Left forelimb (tissue), 1 donor: ENCODE measurements around the gene PFAS.
"Not testable (repeated sequence)": the region's sequence is repeated elsewhere in the genome, so short reads cannot be mapped to it uniquely, and the experiment has no call there.

ENCODE experiments used
- DNase-seq: peaks from one replicate; pipeline ENCODE4 v3.0.0-alpha.2; 2018; ENCODE audit warnings: low spot score

PFAS gene

DNA sequence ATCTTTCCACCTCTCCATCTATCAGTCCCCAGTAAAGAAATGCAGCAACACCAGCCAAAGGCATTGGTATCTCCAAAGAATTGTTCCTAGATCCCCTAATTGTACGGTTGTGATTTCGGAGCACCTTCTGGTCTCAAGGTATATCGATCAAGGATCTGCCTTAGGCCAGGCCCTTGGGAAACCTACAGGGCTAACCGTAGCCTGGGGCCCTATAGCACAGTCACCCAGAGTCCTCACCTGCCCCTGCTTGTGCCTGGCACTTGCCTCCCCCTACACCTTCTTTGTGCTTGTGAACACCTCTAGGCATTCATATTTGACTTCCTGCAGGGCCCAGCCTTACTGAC is 21.9 kb upstream of the PFAS start:
- no peak for DNase-seq

DNA sequence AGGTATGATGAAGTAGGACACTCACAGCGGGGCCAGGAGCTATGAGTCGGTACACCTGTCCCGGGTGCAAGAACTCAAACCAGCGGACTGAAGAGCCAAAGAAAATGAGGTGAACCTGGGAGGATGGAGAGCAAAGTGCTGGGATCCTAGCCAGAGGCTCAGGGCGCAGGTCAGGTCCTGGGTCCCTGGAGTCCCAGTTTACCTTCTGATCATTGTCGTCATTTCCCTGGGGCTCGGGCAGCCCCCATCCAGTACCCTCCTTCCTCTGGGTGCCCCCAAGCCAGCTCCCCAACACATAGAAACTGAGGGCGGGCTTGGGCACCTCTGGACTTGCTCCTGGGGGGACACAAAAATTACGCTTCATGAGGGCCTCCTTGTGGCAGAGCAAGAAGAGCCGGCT is 17.4 kb upstream of the PFAS start:
- DNase-seq = no peak

DNA sequence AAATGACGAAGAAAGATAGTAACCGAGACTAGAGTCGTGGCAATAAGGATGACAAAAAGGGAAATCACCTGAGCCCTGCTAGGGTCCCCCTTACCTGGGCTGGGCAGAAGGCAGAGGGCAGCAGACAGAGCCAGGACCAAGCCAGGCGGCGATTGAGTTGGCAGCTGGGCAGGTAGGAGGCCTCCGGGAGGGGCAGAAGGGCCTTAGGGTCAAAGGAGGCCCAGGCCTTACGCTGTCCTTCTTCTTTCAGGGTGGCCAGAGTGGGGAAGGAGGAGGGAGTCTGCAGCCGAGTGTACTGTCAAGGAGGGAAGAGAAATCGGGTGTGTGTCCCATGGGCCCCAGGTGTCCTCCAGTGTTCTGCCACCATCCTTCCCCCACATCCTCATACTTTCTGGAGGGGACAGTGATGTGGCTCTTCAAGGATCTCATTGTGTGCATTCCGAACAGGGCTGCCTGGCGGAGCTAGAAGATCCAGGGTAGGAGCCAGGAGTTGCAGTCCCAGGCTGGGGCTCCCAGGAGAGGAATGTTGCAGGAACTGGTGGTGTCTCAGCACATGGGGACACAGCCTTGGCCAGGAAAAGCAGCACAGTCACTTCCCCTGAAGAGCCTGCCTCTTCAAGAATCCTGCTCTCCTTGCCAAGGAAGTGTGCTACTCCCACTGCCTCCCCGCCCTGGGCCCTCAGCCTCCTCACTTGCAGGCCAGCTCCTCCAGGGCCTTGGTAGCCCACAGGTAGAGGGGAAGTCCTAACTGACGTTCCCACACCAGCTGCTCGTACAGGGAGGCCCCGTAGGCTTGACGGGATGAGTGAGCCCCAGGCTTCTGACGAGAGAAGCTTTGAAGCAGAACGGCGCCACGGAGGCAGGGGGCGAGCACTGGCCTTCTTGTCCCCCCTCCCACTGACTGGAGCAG is 14.5 kb upstream of the PFAS start:
- DNase-seq = no peak

DNA sequence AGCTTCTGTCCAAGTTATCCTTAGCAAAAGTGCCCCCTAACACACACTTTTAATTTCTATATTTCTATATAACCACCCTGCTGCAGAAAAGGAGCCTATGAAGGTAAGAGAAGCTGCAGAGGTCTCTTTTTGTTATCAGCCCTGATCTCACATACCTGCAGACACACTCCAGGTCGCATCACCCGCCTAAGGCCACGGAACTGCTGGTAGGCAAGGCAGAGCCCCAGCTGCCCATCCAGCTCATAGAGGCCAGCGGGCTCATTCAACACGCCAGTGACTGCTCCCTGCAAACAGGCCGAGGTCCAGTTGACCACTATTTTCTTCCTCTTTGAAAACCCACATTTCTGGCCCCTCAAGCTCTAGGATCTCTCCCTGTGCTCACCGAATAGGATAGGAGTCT is 13.4 kb upstream of the PFAS start:
- no peak for DNase-seq

DNA sequence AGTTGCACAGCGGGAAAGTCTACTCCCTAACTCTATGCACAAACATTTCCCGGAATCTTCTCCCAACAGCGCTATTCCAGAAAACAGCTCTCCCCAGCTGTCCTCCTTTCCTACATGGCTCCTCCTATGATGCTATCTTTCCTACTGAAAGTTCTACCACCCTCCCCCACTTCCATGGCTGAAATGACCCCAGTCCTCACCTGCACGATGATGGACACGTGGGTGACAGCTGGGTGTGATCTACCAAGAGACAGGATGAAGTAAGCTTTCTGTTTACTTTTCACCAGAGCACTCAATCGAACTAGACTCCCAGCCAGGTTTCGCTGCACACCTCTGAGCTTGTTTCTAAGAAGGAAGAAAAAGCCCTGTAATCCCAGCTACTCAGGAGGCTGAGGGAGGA is 11.9 kb upstream of the PFAS start:
- no peak for DNase-seq

DNA sequence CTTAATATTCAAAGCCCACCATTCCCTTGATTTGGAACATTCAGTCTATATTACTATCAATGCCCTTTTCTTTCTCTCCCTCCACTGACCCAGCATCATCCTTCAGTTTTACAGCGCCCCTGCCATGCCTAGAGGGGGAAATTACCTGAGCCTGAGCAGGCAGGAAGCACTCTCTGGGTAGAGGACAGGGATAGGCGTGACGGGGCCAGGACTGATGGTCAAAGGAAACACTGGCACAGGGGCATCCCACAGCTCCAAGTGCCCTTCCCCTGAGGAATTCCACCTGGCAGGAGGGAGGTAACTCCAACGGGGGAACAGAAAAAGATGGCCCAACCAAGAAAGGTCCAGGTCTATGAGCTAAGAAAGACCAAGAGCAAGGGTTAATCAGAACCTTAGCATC is 11.2 kb upstream of the PFAS start:
- no peak for DNase-seq

DNA sequence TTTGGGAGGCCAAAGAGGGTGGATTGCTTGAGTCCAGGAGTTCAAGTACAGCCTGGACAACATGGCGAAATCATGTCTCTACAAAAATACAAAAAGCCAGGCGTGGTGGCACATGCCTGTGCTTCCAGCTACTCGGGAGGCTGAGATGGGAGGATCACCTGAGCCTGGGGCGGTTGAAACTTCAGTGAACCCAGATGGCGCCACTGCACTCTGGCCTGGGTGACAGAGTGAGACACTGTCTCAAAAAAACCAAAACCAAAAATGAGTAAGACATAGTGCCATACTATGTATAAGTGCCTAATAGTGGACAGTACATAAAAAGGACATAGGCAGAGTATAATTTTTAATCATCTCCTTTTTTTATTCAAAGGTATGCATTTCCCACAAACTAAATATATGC is 5.3 kb upstream of the PFAS start:
- DNase-seq = no peak

DNA sequence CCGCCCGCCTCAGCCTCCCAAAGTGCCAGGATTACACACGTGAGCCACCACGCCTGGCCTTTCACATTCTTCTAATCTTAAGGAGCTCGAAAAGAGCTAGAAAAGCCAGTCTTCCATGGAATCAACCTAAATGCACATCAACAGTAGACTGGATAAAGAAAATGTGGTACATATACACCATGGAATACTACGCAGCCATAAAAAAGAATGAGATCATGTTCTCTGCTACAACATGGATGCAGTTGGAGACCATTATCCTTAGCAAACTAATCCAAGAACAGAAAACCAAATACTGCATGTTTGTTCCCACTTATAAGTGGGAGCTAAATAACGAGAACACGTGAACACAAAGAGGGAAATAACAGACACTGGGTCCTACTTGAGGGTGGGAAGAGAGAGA is 4.3 kb upstream of the PFAS start:
- DNase-seq = no peak

DNA sequence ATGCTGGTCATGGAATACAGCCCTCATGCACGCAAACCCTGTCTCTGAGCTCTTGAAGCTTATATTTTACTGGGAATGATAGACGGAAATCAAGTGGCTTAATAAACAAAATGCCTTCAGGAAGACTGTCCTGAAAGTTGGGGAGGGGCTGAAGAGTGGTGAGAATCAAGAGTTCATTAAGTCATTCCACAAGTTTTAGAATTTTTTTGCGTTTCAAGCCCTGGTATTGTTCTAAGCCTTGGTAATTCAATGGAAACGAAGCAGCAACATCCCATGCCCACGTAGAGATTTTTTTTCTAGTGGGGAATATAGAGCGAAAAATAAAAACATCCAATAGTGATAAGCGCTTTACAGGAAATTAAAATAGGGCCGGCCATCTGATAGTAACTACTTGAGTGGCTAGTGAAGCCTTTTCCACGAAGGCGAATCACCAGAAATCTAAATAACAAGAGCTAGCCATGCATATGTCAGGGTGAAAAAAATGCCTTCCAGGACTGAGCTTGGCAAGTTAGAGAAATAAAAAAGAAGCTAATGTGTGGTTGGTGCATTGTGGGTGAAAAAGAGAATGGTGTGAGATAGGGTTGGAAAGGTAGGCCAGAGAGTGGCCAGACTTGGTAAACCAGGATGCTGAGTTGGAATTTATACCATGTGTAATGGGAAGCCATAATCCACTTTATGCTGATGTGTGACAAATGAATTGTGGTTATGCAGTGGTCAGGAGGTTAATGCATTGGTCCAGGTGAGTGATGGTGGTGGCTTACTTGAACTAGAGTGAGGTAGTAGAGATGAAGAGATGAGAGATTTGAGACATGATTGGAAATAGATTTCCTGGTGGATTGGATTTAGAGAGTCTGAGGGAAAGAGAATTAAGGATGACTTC is 772 bp downstream of the PFAS start:
- no peak for DNase-seq

DNA sequence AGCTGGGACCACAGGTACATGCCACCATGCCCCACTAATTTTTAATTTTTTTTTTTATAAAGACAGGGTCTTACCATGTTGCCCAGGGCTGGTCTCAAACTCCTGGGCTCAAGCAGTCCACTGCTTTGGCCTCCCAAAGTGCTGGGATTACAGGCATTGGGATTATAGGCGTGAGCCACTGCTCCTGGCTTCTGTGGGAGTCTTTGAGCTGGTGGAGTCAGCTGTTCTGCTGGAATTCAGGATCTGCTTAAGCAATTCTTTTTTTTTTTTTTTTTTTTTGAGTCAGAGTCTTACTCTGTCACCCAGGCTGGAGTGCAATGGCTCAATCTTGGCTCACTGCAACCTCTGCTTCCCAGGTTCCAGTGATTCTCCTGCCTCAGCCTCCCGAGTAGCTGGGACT is 2.3 kb downstream of the PFAS start:
- not testable (repeated sequence) for DNase-seq

DNA sequence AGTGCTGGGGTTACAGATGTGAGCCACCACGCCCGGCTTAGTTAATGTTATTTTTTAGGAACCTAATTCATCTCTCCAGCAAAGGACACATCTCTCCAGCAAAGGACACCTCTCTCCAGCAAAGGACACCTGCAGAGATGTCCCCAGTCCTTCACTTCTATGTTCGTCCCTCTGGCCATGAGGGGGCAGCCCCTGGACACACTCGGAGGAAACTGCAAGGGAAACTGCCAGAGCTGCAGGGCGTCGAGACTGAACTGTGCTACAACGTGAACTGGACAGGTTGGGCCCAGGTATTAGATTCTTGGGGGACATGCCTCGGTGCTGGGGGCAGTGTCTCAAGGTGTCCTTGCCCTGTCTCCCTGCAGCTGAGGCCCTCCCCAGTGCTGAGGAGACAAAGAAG is 4.7 kb downstream of the PFAS start:
- DNase-seq = no peak

DNA sequence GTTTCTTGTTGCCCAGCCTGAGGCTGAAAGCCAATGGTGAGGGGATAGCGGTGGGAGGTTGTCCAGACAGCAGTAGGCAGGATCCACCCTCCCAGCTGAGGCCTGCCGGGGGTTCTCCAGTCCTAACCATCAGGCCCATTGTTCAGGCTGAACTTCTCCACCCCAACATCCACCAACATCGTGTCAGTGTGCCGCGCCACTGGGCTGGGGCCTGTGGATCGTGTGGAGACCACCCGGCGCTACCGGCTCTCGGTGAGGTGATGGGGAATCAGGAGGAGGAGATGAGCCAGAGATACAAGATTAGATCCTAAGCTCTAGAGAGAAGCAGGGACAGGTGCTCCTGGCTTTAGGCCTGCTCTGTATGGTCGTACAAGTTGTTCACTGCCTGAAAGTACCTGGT is 5.8 kb downstream of the PFAS start:
- DNase-seq = no peak

DNA sequence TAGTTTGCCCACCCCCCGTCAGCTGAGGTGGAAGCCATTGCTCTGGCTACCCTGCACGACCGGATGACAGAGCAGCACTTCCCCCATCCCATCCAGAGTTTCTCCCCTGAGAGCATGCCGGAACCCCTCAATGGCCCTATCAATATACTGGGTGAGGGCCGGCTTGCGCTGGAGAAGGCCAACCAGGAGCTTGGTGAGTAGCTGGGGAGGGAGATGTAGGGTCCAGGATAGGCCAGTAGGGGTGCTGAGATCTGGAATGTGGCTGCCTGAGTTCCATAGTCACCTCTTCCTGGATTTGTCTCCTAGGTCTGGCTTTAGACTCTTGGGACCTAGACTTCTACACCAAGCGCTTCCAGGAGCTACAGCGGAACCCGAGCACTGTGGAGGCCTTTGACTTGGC is 6.4 kb downstream of the PFAS start:
- no peak for DNase-seq

DNA sequence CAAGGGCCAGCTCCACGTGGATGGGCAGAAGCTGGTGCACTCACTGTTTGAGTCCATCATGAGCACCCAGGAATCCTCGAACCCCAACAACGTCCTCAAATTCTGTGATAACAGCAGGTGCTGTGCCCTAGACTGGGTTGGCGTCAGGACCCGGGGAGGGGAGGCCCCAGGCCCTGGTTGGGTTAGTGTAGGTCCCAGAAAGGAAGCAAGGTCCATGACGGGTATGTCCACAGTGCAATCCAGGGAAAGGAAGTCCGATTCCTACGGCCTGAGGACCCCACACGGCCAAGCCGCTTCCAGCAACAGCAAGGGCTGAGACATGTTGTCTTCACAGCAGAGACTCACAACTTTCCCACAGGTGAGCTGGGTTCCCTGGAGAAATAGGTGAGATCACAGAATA is 7.2 kb downstream of the PFAS start:
- DNase-seq = no peak

DNA sequence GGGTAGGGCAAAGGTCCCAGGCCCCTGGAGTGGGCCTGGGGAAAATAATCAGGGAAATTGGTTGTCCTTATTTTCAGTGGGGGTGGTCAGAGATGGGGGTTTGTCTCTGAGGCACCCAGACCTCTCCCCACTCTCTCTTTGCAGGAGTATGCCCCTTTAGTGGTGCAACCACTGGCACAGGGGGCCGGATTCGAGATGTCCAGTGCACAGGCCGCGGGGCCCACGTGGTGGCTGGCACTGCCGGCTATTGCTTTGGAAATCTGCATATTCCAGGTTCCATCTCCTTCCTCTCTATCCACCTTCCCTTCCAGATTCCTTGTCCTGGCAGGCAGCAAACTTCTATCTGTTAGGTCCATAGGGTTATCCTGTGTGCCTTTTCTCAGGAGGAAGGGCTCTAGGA is 7.6 kb downstream of the PFAS start:
- DNase-seq = no peak

DNA sequence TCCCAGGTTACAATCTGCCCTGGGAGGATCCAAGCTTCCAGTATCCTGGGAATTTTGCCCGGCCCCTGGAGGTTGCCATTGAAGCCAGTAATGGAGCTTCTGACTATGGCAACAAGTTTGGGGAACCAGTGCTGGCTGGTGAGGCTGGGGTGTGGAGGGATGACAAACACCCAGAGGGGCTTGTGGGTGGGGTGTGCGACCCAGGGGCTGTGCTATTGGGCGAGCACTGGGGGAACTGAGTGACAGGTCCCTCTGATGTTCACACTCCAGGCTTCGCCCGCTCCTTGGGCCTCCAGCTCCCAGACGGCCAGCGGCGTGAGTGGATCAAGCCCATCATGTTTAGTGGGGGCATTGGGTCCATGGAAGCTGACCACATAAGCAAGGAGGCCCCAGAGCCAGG is 8.7 kb downstream of the PFAS start:
- DNase-seq = no peak

DNA sequence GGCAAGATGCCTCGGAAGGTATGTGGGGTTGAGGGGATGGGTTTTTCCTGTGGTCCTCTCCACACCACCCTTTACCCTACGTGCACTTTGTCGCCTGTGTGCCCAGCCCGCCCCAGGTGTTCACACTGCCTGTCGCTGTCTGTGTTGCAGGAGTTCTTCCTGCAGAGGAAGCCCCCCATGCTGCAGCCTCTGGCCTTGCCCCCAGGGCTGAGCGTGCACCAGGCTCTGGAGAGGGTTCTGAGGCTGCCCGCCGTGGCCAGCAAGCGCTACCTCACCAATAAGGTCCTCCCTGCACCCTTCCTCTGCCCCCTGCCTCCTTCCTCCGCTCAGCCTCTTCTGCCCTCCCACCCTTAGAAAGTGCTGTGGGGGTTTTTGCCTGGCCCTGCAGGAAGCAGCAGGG is 15.2 kb downstream of the PFAS start:
- DNase-seq = no peak

DNA sequence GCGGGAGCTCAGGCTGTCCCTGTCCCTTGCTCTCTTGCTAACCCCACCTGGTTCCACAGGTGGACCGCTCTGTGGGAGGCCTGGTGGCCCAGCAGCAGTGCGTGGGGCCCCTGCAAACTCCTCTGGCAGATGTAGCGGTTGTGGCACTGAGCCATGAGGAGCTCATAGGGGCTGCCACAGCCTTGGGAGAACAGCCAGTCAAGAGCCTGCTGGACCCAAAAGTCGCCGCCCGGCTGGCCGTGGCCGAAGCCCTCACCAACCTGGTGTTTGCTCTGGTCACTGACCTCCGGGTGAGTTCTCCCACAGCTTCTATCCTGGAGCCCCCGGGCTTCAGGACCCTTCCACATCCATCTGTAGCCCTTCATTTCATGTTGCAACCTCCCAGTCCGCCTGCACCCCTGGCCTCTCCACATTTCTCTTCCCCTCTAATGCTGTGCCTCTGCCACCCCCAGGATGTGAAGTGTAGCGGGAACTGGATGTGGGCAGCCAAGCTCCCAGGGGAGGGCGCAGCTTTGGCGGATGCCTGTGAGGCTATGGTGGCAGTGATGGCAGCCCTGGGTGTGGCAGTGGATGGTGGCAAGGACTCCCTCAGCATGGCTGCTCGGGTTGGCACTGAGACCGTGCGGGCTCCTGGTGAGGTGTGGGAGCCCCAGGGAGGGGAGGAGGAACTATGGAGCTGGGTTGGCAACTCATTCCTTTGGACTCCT is 15.9 kb downstream of the PFAS start:
- DNase-seq = no peak

DNA sequence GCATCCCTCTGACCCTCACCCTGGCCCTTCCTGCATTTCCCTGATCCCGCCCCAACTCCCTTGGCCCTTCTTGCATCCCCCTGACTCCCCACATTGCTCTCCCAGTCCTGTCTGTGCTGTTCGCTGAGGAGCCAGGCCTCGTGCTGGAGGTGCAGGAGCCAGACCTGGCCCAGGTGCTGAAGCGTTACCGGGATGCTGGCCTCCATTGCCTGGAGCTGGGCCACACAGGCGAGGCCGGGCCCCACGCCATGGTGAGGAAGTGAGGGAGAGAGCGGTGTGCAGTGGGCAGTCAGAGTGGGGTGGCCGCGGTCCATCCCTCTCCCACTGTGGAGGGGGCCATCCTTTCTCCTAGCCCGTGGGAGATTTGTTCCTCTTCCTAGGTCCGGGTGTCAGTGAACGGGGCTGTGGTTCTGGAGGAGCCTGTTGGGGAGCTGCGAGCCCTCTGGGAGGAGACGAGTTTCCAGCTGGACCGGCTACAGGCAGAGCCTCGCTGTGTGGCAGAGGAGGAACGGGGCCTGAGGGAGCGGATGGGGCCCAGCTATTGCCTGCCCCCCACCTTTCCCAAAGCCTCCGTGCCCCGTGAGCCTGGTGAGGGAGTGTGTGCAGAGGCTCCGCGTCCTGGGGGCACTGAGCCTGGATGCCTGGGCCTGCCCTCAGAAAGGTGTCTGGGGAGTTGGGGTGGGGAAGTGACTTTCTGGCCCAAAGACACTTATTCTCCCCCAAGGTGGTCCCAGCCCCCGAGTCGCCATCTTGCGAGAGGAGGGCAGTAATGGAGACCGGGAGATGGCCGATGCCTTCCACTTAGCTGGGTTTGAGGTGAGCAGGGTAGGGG is 17.8 kb downstream of the PFAS start:
- no peak for DNase-seq

DNA sequence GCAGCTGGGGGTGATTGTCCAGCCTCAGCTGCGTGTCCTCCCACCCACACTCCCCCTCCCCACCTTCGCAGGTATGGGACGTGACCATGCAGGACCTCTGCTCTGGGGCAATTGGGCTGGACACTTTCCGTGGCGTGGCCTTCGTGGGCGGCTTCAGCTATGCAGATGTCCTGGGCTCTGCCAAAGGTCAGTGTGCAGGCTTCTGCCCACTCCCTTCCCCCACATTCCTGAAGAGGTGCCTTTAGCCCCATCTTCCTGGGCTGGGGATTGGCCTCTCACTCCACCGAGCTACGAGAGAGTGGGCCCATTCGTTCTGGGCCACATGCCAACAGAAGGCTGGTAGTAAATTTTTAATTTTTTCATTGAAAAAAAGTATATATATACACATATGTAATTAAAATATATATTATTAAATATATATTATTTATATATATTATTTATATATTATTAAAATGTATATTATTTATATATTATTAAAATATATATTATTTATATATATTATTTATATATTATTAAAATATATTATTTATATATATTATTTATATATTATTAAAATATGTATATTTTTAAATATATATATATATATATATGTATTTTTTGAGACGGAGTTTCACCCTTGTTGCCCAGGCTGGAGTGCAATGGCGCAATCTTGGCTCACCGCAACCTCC is 18.5 kb downstream of the PFAS start:
- DNase-seq = no peak

DNA sequence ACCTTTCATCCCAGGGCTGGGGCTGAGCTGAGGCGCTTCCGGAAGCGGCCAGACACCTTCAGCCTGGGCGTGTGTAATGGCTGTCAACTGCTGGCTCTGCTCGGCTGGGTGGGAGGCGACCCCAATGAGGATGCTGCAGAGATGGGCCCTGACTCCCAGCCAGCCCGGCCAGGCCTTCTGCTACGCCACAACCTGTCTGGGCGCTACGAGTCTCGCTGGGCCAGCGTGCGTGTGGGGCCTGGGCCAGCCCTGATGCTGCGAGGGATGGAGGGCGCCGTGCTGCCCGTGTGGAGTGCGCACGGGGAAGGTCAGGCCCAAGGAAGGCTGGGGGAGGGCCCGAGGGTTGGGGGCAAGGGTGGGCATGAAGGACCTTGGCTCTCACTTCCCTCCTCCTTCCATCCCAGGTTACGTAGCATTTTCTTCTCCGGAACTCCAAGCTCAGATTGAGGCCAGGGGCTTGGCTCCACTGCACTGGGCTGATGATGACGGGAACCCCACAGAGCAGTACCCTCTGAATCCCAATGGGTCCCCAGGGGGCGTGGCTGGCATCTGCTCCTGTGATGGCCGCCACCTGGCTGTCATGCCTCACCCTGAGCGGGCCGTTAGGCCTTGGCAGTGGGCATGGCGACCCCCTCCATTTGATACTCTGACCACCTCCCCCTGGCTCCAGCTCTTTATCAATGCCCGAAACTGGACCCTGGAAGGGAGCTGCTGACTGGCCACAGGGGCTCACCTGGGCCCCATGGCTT is 19.6 kb downstream of the PFAS start:
- DNase-seq = no peak
